Adipose tissue (tissue), 3 donors: ENCODE measurements around the gene MAP4. TPM values are rescaled to one million over a fixed set of nuclear protein-coding genes. Genes with fewer than 3 reads are reported as not detected.
"Not testable (repeated sequence)": the region's sequence is repeated elsewhere in the genome, so short reads cannot be mapped to it uniquely, and the experiment has no call there.

ENCODE experiments used
- H3K27ac ChIP-seq: one replicate; pipeline ENCODE4 v1.5.1; 2013; ENCODE audit warnings: low read depth, low read length
- WGBS, 3 donors: extraction: QIAGEN DNeasy Blood & Tissue Kit; methylation state at CpG; one replicate each; pipeline ENCODE4 v1.1.7; 2013; 5-methylcytosine and 5-hydroxymethylcytosine counted together
- polyA plus RNA-seq, 3 donors: library from polyadenylated mRNA; stranded (reverse); fragments of 200-250 nt; gene quantifications; one replicate each; pipeline ENCODE4 v1.2.3, GENCODE V29; 2013
- donor health status: healthy with polysubstance abuse.
- donor health status: Bipolar disorder and iron deficiency.
- donor health status: healthy.

MAP4 gene
- polyA plus RNA-seq, 3 donors = 46.3 to 186 (median 107) TPM

DNA sequence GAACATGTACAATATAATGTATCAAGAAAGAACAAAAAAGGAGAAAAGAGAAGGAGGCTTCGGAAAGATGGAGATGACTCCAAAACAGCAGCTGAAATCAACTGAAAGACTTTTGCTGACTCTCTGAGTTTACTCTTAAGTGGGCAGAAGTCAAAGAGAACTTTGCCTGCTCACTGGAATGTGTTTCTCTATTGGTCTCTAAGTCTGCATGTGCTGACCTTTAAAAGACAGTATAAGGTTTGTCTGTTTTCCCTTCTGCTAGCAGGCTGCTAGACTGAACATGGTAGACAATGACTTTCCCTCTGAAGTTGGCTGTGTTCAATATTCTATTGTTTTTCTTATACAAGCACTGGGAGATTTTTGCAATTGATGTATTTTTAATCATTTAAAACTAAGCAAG, 7.2 kb upstream of the MAP4 start:
- no peak overlapping the region for H3K27ac ChIP-seq
- 90 to 96% (median 91%) methylated on average over 1 of the region's 1 CpG for WGBS, 3 donors

DNA sequence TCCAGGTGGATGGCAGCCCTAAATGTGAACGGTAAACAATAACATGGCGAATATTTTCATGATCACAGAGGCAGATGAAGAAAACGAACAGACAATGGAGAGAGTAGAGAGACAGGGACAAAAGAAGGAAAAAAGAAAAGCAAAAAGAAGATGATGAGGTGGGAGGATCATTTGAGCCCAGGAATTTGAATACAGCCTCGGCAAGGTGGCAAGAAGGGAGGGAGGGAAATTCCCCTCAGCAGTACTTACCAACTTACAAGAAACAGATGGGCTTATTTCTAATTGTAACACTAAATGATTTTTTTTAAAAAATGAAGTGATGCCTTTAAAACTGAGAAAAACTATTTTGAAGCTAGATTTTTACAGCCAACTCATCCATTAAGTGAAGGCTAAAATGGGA, 6.0 kb upstream of the MAP4 start:
- no peak overlapping the region for H3K27ac ChIP-seq
- 84 to 90% (median 88%) methylated on average over 4 of the region's 4 CpGs for WGBS, 3 donors

DNA sequence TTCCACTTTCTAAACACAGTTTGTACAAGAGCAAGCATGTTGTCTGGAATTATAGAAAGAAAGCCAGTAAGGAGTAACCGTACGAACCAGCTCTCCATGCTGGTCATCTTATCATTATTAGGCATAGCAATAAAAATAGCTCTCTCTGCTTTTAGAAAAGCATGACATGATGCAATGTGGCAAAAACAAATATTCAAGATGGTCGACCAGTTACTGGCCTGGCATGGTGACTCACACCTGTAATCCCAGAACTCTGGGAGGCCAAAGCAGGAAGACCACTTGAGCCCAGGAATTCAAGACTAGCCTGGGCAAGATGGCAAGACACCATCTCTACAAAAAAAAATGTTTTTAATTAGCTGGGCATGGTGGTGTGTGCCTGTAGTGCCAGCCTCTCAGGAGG, 2.6 kb upstream of the MAP4 start:
- WGBS, 3 donors = 54 to 89% (median 86%) methylated on average over 3 of the region's 3 CpGs
- H3K27ac ChIP-seq = no peak overlapping the region

DNA sequence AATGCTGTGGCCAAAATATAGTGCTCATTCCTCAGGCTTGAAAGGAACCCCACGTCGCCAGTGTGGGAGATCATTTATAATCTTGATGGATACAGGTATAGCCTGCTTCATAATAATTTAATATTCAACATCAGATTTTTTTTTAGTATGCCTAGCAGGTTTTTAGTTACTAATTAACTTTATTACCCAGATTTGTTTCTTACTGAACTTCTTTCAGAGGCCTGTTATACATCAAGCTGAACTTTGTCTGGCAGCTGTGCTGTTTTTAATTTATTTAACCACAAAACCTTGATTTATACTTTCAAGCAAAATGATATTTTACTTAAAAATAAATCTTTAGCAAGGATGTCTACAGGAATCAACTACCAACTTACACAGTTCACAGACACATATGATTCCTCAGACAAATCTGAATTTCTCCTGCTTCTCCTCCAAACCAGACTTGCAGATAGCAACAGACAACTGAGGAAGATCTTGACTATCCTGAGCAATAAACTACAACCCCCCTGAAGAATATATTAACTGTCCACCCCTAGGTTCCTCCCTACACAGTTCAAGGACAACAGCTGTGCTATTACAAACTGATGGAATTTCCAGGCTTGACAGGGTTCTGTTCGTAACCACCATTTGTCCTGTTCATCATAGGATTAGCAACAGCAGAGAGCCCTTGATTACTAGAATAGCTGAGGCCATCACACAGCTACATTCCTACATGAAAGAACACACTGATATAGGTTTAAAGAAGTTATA, 610 bp downstream of the MAP4 start:
- WGBS, 3 donors = 22 to 71% (median 67%) methylated on average over 3 of the region's 3 CpGs
- H3K27ac ChIP-seq = no peak overlapping the region

DNA sequence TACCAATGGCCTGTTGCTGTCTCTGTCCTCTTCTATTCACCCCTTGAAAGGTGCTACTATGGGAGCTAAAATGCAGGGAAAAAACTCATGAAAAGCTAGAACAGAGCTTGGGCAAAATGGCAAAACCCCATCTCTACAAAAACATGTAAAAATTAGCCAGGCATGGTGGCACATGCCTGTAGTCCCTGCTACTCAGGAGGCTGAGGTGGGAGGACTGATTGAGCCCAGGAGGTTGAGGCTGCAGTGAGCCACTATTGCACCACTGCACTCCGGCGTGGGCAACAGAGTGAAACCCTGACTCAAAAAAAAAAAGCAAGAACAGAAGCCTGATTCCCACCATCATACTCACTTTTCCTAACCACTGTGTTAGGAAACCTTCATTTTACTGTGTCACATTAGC, 1.9 kb downstream of the MAP4 start:
- H3K27ac ChIP-seq = no peak overlapping the region

DNA sequence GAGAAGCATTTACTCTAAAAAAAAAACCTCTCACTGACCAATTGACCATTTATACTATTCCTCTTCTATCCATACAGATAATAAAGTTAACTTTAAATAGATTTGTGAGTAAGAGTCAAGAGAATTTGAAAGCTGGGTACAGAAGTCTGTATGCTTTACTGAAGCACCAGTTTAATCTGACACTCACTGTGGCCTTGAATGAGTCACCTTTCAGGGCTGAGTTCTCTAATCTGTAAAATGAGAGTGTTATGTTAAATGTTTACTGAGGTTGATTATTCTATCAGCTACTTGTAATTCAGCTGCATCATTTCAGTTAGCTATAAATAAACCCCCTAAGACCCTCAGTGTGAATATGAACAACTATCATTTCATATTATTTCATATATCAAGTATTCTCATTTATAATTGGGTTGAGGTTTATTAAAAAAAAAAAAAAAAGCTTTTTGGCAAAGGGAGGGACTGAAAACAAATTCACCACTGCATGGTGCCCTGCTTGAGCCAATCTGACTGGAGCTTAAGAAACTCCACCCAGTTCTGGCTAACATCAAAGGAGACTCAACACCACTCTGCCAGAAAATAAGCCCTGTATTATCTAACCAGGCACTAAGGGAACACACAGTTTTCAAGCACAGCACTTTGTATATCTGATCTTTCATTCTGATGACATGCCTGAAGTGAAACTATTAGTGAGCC, 2.8 kb downstream of the MAP4 start:
- no peak overlapping the region for H3K27ac ChIP-seq

More for the DNA sequence above, 1.9 kb downstream of the MAP4 start:
- 54 to 81% (median 79%) methylated on average over 2 of the region's 2 CpGs for WGBS, 3 donors

DNA sequence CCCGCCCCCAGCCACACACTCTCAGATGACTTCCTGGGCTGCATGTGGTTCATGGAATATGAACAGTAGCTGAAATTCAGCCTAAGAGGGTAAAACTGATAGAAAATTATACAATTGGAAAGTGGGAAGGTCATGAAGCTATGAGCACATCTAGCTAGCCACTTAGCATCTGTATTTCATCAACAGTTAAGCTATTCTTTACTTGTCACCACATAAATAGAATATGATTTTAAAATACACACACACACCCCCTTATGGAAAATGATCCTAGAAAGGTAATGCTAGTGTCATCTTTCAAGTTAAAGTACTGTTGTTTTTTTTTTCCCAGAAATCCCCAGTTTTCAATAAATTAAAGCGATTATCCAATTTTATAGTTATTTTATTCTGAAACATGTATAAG, 3.6 kb downstream of the MAP4 start:
- WGBS, 3 donors = 86 to 92% (median 87%) methylated on average over 2 of the region's 2 CpGs
- H3K27ac ChIP-seq = no peak overlapping the region

DNA sequence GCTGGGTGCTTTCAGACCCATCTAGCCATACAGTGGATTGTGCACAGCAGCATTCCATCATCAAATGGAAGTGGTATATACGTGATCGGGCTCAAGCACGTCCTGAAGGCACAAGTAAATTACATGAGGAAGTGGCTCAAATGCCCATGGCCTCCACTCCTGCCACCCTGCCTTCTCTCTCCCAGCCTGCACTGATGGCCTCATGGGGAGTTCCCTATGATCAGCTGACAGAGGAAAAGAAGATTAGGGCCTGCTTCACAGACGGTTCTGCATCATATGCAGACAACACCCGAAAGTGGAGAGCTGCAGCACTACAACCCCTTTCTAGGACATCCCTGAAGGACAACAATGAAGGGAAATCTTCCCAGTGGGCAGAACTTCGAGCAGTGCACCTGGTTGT, 8.2 kb downstream of the MAP4 start:
- 87 to 90% (median 88%) methylated on average over 6 of the region's 6 CpGs for WGBS, 3 donors
- not testable (repeated sequence) for H3K27ac ChIP-seq

DNA sequence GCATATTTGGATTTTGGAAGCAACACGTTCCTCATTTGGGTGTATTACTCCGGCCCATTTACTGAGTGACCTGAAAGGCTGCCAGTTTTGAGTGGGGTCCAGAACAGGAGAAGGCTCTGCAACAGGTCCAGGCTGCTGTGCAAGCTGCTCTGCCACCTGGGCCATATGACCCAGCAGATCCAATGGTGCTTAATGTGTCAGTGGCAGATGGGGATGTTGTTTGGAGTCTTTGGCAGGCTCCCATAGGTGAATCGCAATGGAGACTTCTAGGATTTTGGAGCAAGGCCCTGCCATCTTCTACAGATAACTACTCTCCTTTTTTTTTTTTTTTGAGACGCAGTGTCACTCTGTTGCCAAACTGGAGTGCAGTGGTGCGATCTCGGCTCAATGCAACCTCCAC, 8.9 kb downstream of the MAP4 start:
- whole genome bisulfite sequencing, 3 donors = 97 to 98% (median 97%) methylated on average over 6 of the region's 6 CpGs
- H3K27ac ChIP-seq = not testable (repeated sequence)

DNA sequence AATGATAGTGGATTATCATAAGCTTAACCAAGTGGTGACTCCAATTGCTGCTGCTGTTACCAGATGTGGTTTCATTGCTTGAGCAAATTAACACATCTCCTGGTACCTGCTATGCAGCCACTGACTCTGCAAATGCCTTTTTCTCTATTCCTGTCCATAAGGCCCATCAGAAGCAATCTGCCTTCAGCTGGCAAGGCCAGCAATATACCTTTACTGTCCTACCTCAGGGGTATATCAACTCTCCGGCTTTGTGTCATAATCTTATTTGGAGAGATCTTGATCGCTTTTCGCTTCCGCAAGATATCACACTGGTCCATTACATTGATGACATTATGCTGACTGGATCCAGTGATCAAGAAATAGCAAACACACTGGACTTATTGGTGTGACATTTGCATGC, 9.4 kb downstream of the MAP4 start:
- H3K27ac ChIP-seq = not testable (repeated sequence)
- 95 to 99% (median 98%) methylated on average over 4 of the region's 4 CpGs for WGBS, 3 donors

DNA sequence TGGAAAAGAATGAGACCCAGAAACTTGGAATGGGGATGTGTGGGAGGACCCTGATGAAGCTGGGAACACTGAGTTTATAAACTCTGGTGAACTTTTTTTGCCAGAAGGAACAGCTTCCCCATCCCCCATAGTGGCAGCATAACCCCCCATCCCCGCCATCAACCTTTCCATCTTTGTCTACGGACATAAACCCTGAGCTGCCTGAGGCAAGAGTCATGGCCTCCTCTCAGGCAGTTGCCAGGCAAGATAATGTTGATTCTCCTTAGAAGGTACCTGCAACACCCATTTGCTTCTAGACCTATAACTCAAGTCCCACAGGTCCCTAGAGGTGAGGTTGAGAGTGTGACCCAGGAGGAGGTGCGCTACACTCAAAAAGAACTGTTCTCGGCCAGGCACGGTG, 11.5 kb downstream of the MAP4 start:
- H3K27ac ChIP-seq = no peak overlapping the region
- WGBS, 3 donors = 96 to 100% (median 98%) methylated on average over 5 of the region's 5 CpGs

DNA sequence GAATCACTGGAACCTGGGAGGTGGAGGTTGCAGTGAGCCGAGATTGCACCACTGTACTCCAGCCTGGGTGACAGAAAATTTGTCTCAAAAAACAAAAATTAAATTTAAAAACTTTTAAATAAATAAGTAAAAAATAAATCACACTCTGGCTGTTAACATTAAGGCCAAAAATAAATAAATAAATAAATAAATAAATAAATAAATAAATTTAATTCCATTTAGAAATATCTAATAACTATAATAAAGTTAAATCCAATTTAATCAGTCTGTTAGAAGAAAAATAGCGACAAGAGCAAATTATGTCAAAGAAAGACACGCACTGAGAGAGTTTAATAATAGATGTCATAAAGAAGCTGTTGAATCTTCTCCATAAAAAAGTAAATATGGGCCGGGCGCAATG, 13.4 kb downstream of the MAP4 start:
- 96 to 98% (median 98%) methylated on average over 5 of the region's 5 CpGs for WGBS, 3 donors
- no peak overlapping the region for H3K27ac ChIP-seq

DNA sequence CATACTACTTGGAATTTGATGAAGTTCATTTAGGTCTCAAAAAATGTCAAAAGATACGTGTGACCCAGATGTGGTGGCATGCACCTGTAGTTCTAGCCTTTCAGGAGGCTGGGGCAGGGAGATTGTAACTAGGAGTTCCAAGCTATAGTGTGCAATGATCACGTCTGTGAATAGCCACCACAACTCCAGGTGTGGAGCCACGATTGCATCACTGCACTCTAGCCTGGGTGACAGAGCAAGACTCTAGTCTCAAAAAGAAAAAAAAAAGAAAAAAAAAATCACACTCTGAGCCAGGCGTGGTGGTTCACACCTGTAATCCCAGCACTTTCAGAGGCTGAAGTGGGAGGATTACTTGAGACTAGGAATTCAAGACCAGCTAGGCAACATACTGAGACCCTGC, 14.2 kb downstream of the MAP4 start:
- H3K27ac ChIP-seq = no peak overlapping the region
- 78 to 81% (median 80%) methylated on average over 4 of the region's 4 CpGs for WGBS, 3 donors

DNA sequence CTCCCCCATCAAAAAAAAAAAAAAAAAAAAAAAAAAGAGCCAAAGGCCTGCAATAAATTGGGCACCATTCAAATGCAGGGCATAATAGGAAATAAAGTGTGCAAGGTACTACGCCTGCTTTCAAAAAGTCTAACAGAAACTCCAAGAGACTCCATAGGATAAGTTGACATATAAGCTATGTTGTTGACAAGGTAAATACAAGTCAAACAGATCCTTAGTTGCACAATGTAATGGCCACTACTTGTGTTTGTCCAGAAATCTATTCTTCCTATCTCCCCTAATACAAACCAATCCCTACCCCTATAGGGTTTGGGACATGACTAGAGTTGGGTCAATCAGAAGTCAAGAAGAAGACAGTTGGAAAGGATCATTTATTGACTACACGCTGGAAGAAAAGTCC, 16.0 kb downstream of the MAP4 start:
- WGBS, 3 donors = 94 to 100% (median 96%) methylated on average over 2 of the region's 2 CpGs
- no peak overlapping the region for H3K27ac ChIP-seq

DNA sequence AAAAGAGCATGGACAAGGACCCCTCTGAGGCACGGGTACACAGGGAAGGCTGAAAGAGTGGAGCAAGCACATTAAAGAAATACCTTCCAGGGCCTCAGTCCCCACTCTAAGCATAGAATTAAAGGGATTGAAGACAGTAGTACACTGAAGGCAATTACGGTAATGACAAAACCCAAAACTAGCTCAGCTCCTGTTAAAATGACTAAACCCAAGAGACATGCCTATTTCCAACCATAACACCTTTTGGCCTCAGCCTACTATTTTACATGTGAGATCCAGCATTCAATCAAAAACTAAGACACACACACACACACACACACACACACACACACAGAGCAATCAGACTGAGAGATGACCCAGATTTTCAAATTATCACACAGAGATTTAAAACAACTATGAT, 19.8 kb downstream of the MAP4 start:
- 94 to 97% (median 96%) methylated on average over 2 of the region's 2 CpGs for WGBS, 3 donors
- no peak overlapping the region for H3K27ac ChIP-seq

DNA sequence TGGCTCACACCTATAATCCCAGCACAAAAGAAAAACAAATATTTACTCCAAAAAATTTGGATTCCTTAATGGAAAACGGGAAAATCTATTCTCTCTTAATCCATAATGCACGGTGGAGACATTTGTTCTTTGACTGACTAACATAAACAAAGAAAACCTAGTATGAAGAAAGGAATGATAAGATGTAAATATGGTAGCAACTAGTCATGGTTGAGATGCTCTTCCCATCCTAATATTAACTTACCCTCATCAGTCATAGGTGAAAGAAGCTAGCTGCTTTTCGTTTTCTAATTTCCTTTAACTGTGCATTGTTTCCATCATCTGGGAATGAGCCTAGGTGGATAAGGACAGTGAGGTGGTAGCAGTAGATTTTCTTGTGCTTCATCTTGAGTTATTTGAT, 22.0 kb downstream of the MAP4 start:
- WGBS, 3 donors = 50 to 84% (median 84%) methylated on average over 3 of the region's 3 CpGs
- no peak overlapping the region for H3K27ac ChIP-seq

DNA sequence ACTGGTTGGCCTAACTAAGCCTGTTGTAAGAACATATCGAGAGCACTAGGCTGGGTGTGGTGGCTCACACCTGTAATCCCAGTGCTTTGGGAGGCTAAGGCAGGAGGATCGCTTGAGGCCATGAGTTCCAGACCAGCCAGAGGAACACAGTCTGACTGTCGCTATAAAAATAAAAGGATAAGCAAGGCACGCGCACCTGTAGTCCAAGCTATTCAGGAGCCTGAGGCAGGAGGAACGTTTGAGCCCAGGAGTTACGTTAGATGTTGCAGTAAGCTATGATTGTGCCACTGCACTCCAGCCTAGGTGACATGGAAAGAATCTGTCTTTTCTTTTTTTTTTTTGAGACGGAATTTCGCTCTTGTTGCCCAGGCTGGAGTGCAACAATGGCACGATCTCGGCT, 24.9 kb downstream of the MAP4 start:
- WGBS, 3 donors = 92 to 95% (median 93%) methylated on average over 11 of the region's 11 CpGs
- H3K27ac ChIP-seq = no peak overlapping the region

DNA sequence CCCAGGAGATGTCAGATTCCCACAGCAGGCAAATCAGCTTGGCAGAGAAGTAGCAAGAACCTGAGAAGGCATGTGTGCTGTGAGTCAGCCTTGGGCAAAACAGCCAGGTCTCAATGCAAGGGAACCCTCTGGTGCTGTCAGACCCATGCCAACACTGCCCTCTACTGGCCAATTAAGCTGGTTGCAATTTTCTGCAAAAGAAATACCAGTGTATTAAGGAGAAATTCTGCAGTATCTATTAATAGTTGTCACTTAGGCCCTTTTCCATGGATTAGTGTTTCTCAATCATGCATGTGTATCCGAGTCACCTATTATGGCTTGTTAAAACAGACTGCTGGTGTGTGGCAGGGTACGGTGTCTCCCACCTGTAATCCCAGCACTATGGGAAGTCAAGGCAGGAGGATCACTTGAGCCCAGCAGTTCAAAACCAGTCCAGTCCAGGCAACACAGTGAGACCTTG, 26.2 kb downstream of the MAP4 start:
- H3K27ac ChIP-seq = no peak overlapping the region
- WGBS, 3 donors = 37 to 53% (median 53%) methylated on average over 2 of the region's 2 CpGs

DNA sequence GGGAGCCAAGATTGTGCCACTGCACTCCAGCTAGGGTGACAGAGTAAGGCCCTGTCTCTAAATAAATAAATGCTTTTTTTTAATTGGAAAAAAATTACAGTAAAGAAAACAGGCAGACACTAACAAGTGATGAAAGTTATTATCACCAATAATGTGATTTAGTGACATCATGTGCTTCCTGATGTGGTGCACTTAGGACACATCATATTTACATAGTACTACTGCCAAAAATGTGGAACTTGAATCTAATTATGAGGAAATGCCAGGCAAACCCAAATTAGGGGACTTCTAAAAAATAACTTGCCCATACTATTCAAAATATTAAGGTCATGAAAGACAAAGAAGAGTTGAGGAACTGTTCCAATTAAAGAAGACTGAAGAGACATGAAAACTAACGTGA, 30.8 kb downstream of the MAP4 start:
- 42 to 52% (median 48%) methylated on average over 1 of the region's 1 CpG for WGBS, 3 donors

DNA sequence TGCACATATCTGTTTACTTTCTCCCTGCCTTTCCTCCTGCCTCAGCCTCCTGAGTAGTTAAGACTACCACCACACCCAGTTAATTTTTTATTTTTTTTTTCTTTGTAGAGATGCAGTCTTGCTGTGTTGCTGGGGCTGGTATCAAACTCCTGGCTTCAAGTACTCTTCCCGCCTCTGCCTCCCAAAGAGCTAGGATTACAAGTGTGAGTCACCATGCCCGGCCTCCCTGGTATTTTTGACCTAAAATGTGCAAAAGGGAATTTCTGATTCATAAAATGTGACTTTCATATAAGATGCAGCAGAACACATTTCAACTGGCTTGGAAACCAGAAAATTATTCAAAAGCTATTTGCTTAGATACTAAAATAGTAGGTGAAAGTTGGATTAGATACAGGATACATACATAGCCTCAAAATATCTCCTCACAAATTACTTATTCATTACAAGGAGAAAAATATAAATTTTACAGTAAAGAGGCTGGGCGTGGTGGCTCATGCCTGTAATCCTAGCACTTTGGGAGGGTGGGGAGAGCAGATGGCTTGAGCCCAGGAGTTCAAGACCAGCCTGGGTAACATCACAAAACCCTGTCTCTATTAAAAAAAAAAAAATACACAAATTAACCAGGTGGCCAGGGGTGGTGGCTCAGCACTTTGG, 32.0 kb downstream of the MAP4 start:
- H3K27ac ChIP-seq = no peak overlapping the region

More for the DNA sequence above, 30.8 kb downstream of the MAP4 start:
- no peak overlapping the region for H3K27ac ChIP-seq

More for the DNA sequence above, 32.0 kb downstream of the MAP4 start:
- 77 to 92% (median 81%) methylated on average over 3 of the region's 3 CpGs for WGBS, 3 donors
